A172 (cell line): ENCODE results near the gene RADX. TPM values are rescaled to one million over a fixed set of nuclear protein-coding genes. Genes with fewer than 3 reads are reported as not detected.

Experiments
- DNase-seq: peaks from one replicate; pipeline ENCODE4 v3.0.0-alpha.2; 2015; ENCODE audit warnings: low spot score
- total RNA-seq: library from RNA; depleted of rRNA; stranded (reverse); fragments of >200 nt; shearing (Covaris generic); gene quantifications from 2 replicates; pipeline ENCODE4 v1.2.3, GENCODE V29; 2014; rRNA removed

RADX gene
- total RNA-seq, 1 experiment from 2014 or later: not detected

DNA sequence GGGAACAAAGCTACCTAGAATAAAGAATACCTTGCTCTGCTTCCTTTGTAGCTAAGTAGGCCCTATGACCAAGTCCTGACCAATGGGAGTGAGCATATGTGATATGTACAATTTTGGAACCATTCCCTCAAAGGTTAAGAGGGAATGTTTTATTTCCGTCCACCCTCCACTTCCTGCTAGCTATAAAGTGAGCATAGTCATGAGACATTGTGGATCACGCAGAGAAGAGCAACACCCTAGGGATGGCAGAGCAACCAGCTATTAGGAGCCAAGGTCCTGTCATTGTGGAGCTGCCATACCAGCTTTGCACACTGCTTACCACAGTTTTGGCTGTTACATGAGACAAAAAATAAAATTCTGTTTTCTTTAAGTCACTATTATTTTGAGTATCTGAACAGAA lies 68.9 kb downstream of the RADX start:
- no peak for DNase-seq

DNA sequence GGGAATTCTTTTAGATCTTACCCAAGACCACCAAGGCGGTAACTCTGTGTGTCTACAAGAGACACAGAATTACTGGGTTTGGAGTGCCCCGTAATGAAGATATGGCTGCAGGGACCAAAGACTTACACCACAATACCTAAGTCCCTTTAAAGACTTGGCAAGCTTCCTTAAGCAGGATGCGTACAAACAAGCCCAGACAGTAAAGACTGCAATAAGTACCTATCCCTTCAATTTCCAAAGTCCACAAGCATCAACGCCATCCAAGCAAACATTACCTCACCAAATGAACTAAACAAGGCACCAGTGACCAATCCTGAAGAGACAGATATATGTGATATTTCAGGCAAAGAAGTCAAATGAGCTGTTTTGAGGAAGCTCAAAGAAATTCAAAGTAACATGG lies 72.4 kb downstream of the RADX start:
- no peak for DNase-seq

DNA sequence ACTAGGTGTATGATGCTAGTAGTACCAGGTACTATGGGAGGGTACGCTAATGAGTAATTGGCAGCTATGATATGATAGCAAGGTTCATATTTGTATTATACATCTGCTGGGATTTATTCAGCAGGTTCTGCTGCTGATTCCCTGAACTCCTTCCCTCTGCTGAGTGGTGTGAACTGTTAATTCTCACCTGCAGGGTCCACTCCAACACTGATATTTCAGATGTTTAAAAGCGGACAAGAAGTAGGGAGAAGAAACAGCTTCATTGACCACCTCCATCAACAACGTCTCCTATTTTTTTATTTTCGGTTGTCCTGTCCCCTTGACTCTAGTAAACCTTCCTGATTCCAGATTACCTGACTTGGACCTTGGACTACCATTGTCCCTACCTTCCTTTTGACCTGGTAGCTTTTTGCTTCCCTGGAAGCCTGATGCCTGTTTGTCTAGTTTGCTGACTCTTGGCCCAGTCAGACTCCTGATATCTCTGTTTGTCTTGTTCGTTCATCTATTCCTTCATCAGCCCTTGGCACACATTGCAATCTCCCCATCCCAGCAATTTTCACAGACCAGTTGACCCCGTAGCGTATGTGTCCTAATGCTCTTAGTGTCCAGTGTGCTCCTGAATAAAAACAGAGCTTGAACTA lies 80.8 kb downstream of the RADX start:
- DNase-seq: no peak

DNA sequence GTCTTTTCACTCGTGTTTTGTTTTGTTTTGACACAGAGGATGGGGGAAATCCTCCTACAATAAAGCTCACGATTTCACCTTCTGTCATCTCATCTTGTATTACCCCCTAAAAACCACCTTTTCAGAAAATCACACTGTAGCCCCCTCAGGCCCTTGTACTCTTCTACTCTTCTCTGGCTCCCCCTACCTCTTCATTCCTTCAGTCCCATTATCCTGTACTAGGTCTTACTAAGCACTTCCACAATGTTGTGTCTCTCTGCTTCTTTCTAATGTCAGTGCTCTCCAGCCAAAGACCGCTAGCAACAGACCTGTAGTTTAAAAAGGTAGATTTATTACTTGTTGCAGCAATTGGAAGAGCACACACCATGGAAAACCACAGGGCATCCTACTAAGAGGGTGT lies 84.7 kb downstream of the RADX start:
- DNase-seq: no peak

DNA sequence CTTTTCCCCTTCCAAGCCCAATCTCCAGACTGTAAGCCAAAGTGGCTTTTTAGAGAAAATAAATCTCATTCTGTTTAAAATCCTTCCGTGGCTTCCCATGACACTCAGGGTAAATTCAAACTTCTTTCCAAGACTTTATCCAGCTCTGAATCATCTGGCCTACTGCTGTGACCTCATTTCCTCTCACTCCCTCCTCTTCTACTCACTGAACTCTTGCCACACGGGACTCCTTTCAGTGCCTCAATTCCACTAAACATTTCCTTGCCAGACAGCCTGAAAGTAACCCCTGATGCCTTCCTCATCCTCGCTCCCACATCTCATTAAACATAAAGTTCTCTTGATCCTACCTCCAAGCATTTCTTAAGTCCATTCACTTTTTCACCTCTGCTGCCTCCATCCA lies 86.9 kb downstream of the RADX start:
- DNase-seq: peak; percentile 4

DNA sequence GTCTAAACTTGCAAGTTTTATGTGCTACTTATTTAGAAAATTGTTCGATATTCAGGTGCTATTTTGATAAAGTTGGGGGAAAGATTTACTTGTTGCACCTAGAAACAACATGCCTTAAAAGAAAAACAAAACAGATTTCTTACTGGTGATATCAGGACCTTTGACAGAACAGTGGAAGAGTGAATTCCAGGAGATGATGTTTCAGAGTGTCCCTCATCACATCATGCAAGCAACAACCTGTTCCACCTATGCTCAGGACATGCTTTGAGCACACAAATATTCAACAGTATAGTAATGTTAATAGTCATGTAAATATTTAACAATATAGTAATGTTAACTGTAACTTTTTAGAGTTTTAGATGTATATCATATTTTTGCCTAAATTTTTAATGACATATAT lies 90.9 kb downstream of the RADX start:
- no peak for DNase-seq

DNA sequence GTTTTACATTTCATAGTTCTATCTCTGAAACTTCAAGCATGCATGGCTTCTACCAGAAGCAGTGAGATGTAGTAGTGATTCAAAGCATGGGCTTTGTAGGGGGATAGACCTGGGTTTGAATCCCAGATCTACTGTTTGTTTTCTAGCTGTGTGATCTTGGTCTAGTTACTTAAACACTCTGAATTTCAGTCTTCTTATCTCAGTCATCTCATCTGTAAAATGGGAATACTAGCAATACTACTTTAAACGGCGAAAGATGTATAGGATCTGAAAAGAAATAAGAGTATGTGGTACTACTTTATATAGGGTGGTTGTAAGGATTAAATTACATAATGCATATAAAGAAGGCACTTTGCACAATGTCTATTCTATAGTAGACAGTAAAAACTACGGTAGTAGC lies 94.7 kb downstream of the RADX start:
- no peak for DNase-seq

DNA sequence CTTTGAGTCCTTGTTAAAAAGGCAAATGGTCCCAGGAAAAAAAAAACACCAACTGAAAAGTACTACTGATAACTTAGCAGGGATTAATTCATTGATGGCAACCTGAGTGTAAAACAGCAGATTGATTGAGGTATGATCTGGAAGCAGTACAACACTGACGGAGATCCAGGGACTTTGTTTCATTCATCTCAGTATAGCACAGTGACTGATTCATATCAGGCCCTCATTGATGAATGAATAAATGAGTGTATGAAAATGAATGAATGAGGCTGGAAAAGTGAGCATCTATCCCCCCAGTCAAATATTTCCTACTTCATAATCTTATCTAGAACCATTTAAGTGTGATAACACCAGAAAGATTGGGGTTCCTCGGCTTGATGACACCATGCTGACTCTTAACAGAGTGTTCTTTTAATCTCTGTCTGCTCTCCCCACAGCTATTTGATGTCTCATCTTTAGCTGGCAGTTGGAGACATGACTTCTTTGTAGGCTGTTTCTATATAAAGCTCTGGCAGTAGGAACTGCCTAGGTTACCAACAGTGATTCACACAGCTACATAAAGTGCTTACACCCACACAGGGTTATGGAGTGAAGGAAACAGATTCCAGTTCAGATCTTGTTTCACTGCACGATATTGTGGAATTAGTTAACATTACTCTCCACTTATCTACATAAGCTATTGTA lies 96.1 kb downstream of the RADX start:
- DNase-seq: peak; percentile 69

DNA sequence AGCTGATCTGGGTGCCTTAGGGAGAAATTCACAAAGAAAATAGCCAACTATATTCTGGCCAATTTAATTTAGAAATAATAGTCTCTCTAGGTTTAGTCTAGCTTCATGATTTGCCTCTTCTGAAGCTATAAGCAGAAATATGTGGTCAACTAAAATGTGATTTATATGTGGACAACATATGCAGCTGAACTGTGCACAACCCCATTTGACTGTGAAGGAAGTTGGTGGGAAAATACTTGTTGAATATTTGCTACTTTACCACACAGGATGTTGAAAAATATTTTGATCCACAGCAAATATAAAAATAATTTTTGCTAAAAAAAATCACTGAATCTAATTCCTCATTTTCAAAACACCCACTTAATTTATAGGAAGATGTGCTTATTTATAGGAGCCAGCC lies 99.0 kb downstream of the RADX start:
- DNase-seq: no peak

DNA sequence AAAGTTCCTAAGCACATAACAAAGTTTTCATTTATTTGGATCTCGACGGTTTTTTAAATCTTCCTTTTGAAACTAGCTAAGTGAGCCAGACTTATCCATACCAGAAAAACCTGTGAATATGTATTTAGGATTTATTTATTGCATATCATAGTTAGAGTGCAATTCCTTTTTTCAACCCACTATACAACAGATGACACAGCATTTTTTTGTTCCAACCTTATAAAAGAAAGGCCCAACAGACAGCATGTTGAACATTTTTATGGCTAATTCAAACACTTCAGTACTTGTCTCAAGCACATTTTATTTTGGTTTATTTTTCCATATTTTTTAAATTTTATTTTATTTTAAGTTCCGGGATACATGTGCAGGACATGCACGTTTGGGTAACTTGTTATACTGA lies 99.6 kb downstream of the RADX start:
- DNase-seq: no peak

DNA sequence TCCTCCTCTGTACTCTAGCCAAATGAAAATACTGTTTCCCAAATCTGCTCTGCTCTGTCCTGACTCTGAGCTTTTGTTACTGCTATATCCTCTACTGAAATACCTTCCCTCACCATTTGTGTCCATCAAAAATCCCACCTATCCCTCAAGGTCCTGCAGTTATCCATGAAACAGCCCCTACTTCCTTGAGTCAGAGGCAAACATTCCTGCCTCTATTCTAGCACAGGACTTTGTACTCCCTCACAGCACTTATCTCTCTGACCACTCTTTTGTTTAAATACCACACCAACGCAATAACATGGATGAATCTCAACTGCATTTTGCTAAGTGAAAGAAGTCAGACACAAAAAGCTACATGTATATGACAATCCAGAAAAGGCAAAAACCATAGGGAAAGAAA lies 104.2 kb downstream of the RADX start:
- no peak for DNase-seq

DNA sequence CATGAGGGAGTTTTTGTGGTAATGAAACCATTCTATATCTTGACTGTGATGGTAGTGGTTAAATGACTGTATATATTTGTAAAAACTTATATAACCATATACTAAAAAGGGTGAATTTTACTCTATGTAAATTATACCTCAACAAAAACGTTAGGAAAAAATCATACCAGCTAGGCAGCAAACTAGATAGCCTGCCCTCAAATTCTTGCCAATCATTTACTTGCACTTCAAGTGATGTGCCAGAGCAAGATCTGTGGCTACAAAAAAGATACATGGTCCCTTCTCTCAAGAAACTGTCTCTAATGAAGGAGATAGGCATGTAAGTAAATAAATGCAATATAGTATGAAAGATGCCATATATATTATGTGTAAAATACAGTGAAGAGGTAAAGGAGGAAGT lies 104.7 kb downstream of the RADX start:
- DNase-seq: no peak

DNA sequence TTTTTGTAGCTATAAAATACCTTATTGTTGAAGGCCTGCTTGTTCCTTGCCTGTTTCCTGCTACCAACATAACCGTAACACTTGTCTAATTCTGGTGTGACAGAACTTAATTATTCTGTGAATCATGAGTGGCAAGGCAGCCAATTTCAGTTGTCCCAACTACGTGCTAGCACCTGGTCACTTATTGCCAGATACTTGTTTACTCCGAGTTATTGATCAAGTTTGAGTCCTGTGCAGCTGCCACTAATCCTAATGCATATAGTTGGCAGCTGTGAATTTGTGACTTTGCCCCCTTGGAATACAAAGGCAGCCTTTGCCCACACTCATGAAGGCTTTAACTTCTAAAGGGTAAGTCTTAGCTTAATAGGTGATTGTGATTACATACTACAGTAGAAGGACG lies 106.9 kb downstream of the RADX start:
- DNase-seq: no peak

DNA sequence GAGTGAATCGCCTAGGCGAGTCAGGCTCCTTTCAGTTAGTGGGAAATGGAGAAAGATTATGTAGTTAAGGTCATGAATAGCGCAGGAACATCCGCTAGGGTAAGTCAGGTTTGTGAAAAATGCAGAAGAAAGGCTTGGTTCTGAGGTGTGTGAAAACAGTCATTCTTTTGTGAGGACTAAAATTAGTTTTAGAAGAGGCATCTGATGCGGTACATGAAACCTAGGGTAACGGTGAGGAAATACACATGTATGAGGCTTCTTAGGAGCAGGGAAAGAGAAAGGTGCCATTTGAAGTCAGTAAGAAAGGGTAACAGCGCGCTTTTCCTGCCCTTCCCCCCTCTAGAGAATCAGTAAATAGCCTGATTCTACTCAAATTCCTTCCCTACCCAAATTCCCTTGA lies 114.2 kb downstream of the RADX start:
- no peak for DNase-seq

DNA sequence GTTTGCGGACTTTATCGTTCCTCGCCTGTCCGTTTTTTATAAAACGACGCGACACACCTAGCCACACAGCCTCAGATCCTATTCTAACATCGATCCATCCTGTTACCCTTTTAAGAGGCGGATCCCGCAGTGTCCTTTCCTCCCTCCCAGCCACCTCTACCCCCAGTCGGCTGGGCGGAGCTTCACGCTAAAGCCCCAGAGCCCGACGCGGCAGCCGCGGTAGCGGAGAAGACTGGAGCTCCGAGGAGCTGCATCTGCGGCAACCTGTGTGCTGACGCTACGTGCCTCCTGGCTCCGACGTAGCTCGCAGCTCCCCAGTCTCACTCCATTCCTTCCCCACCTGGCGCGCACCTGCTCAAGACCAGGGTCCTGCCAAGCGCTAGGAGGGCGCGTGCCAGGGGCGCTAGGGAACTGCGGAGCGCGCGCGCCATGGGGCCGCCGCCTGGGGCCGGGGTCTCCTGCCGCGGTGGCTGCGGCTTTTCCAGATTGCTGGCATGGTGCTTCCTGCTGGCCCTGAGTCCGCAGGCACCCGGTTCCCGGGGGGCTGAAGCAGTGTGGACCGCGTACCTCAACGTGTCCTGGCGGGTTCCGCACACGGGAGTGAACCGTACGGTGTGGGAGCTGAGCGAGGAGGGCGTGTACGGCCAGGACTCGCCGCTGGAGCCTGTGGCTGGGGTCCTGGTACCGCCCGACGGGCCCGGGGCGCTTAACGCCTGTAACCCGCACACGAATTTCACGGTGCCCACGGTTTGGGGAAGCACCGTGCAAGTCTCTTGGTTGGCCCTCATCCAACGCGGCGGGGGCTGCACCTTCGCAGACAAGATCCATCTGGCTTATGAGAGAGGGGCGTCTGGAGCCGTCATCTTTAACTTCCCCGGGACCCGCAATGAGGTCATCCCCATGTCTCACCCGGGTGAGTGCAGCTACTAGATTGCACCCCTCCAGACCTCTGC lies 115.0 kb downstream of the RADX start, which contains the start of gene RNF128:
Gene RNF128, plus strand, starts transcription at position 217 of the 953 bp plus-strand sequence. Its CDS starts 213 bp downstream, at position 430.
- no peak for DNase-seq

DNA sequence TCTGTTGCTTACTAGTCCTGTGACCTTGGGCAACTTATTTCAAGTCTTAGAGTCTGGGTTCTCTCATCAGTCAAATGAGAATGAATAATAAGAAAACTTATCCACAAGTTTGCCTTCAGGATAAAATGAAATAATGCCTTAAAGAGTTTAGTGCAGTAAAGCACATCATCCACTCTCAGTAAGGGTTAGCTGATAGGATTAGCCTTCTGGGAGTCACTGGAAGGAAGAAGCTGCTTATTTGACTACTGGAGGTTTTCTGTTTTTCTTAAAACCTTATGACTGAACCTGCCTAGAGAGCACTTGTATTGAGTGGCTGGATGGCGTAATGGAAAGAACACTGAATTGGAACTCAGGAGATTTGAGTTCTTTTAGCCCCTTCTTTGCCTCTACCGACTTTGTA lies 116.6 kb downstream of the RADX start:
- no peak for DNase-seq

Other genes with a start within 250 kb of the RADX start
- not detected in 2 replicates for gene RNF128, start 114.7 kb downstream of the RADX start, total RNA-seq
- not detected in 2 replicates for gene TBC1D8B, start 190.7 kb downstream of the RADX start, total RNA-seq